ENCODE results near the gene URAD. TPM values are rescaled to one million over a fixed set of nuclear protein-coding genes. Genes with fewer than 3 reads are reported as not detected.
"Not testable (repeated sequence)": the region's sequence is repeated elsewhere in the genome, so short reads cannot be mapped to it uniquely, and the experiment has no call there.

Gene URAD
- total and polyA plus RNA-seq, 7 donors = 15.4 to 30.6 (median 20.8) TPM; not detected in 4

GRCh38 chr13:28012383-28012782 is 23.9 kb upstream of the URAD start:
- no peak overlapping the region for H3K4me3 ChIP-seq
- no peak for TF ChIP-seq POLR2A (IDR thresholded peaks at IDR 0.05)
- TF ChIP-seq, protein P1, sequence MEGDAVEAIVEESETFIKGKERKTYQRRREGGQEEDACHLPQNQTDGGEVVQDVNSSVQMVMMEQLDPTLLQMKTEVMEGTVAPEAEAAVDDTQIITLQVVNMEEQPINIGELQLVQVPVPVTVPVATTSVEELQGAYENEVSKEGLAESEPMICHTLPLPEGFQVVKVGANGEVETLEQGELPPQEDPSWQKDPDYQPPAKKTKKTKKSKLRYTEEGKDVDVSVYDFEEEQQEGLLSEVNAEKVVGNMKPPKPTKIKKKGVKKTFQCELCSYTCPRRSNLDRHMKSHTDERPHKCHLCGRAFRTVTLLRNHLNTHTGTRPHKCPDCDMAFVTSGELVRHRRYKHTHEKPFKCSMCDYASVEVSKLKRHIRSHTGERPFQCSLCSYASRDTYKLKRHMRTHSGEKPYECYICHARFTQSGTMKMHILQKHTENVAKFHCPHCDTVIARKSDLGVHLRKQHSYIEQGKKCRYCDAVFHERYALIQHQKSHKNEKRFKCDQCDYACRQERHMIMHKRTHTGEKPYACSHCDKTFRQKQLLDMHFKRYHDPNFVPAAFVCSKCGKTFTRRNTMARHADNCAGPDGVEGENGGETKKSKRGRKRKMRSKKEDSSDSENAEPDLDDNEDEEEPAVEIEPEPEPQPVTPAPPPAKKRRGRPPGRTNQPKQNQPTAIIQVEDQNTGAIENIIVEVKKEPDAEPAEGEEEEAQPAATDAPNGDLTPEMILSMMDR (IDR thresholded peaks at IDR 0.05) = no peak
- no peak for TF ChIP-seq POLR2AphosphoS5 (IDR thresholded peaks at IDR 0.05)
- no peak for TF ChIP-seq EP300 (IDR thresholded peaks at IDR 0.05)
- no peaks in the 10 kb centered on the region for H3K36me3 ChIP-seq
- H3K27me3 ChIP-seq = peaks cover 0 to 10% (median 0%) of the 10 kb centered on the region in 3 donors
- H3K4me1 ChIP-seq = no peaks in the 10 kb centered on the region
- H3K9me3 ChIP-seq = no peaks in the 10 kb centered on the region
- intact Hi-C loops (cut with DNase I) = no loop called here
- 89 to 91% methylated on average over 4 of the region's 4 CpGs for WGBS, 2 donors
- no peak for DNase-seq
- no peak overlapping the region for H3K27ac ChIP-seq

- TF ChIP-seq POLR2A (IDR thresholded peaks at IDR 0.05) (no peak), POLR2AphosphoS5 (IDR thresholded peaks at IDR 0.05) (no peak), EP300 (IDR thresholded peaks at IDR 0.05) (no peak)
- TF ChIP-seq, protein P1 (IDR thresholded peaks at IDR 0.05) = no peak
- no peak for DNase-seq
- Histone ChIP-seq H3K27me3 (peaks cover 0 to 10% (median 0%) of the 10 kb centered on the region in 3 donors), H3K27ac (no peak overlapping the region), H3K4me1 (no peaks in the 10 kb centered on the region), H3K9me3 (no peaks in the 10 kb centered on the region), H3K4me3 (no peak overlapping the region), H3K36me3 (no peaks in the 10 kb centered on the region)
- WGBS, 2 donors = 79 to 81% methylated on average over 5 of the region's 5 CpGs
- intact Hi-C loops (cut with DNase I) = no loop called here
Observed at GRCh38 chr13:28010046-28010445, 21.6 kb upstream of the URAD start.

DNA sequence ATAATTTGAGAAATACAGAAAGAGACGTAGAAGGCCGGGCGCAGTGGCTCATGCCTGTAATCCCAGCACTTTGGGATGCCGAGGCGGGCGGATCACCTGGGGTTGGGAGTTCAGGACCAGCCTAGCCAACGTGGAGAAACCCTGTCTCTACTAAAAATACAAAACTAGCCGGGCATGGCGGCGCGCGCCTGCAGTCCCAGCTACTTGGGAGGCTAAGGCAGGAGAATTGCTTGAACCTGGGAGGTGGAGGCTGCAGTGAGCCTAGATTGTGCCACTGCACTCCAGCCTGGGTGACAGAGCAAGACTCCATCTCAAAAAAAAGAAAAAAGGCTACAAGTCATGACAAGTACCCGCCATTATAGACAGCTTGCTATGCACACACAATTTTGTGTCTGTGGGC is 16.5 kb upstream of the URAD start:
- H3K4me3 ChIP-seq; H3K36me3 ChIP-seq; H3K27ac ChIP-seq; DNase-seq; H3K9me3 ChIP-seq; H3K4me1 ChIP-seq; H3K27me3 ChIP-seq; intact Hi-C loops (cut with DNase I): not testable (repeated sequence)
- 94 to 95% methylated on average over 13 of the region's 13 CpGs for WGBS, 2 donors

- H3K27me3 ChIP-seq = no peaks in the 10 kb centered on the region
- intact Hi-C loops (cut with DNase I) = no loop called here
- no peaks in the 10 kb centered on the region for H3K9me3 ChIP-seq
- no peak overlapping the region for H3K27ac ChIP-seq
- H3K4me1 ChIP-seq = no peaks in the 10 kb centered on the region
- TF ChIP-seq EP300 (IDR thresholded peaks at IDR 0.05) = no peak
- TF ChIP-seq, protein P1 (IDR thresholded peaks at IDR 0.05) = no peak
- H3K36me3 ChIP-seq = no peaks in the 10 kb centered on the region
- WGBS, 2 donors = 73 to 86% methylated on average over 6 of the region's 6 CpGs
- DNase-seq = no peak
- H3K4me3 ChIP-seq = no peak overlapping the region
Observed at GRCh38 chr13:28002886-28003698, 14.6 kb upstream of the URAD start.

DNA sequence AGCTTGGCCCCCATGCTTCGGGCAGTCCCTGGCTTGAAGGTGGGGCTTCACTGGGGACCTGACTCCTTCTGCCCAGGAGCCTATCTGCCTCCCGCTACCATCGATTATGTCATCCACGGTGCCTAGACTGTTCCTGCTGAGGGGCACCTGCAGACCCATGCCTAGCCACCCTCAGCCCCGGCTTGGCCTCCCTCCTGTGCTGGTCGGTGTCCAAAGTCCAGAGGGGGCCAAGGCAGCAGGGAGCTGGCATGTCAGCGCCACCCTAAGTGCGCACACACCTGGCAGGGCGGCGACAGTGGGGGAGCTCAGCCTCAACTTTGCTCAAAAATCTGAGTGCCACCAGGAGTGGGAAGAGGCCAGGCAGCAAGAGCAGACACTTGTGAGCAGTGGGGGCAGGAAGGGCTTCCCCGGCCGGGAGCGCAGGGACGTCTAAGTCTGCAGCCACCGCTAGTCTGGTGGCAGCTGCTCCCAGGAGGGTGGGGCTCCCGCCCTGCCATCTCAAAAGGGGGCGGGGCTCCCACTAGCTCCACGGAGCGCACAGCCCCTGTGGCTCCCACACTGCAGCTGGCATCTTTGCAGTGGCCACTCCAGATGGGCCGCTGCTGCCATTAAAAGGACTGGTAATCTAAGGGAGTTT is 13.5 kb upstream of the URAD start:
- no peaks in the 10 kb centered on the region for H3K4me1 ChIP-seq
- no peak overlapping the region for H3K27ac ChIP-seq
- intact Hi-C loops (cut with DNase I) = no loop called here
- no peaks in the 10 kb centered on the region for H3K27me3 ChIP-seq
- TF ChIP-seq EP300 (IDR thresholded peaks at IDR 0.05) (no peak), POLR2AphosphoS5 (IDR thresholded peaks at IDR 0.05) (no peak), POLR2A (IDR thresholded peaks at IDR 0.05) (no peak)
- TF ChIP-seq, protein P1 (IDR thresholded peaks at IDR 0.05) = no peak
- no peak overlapping the region for H3K4me3 ChIP-seq
- H3K36me3 ChIP-seq = no peaks in the 10 kb centered on the region
- DNase-seq = no peak
- 74 to 85% methylated on average over 20 of the region's 20 CpGs for WGBS, 2 donors
- H3K9me3 ChIP-seq = no peaks in the 10 kb centered on the region
